Measurements from ENCODE around the gene PRAME. TPM values are rescaled to one million over a fixed set of nuclear protein-coding genes. Genes with fewer than 3 reads are reported as not detected.
"Not testable (repeated sequence)": the region's sequence is repeated elsewhere in the genome, so short reads cannot be mapped to it uniquely, and the experiment has no call there.

Gene PRAME
- total and polyA plus RNA-seq, 4 donors, result not detected

- DNase-seq, result no peak
- no peak overlapping the region for H3K27ac ChIP-seq (ENCODE audit: low read depth in 1 of 2, low read length in 2 of 2)
- no peak for ATAC-seq (ENCODE audit: low FRiP score)
- 83 to 86% methylated on average over 6 of the region's 6 CpGs for WGBS, 2 donors
- H3K4me1 ChIP-seq (ENCODE audit: control insufficient read depth in 1 of 2, insufficient read depth in 2 of 2, low read length in 2 of 2), result no peaks in the 10 kb centered on the region
- no peaks in the 10 kb centered on the region for H3K36me3 ChIP-seq (ENCODE audit: control insufficient read depth in 1 of 2, insufficient read depth in 2 of 2, low read length in 1 of 2)
- H3K4me3 ChIP-seq (ENCODE audit: low read length in 2 of 2), result no peak overlapping the region
- no peaks in the 10 kb centered on the region for H3K9me3 ChIP-seq (ENCODE audit: control insufficient read depth, low read length)
- H3K27me3 ChIP-seq (ENCODE audit: control insufficient read depth in 1 of 2, insufficient read depth in 2 of 2, low read length in 1 of 2), result no peaks in the 10 kb centered on the region
- intact Hi-C loops (cut with DNase I), result no loop called here
These were observed 35.6 kb downstream of the PRAME start for GRCh38 chr22:22523494-22523893.

- intact Hi-C loops (cut with DNase I), result no loop called here
- 83 to 84% methylated on average over 8 of the region's 8 CpGs for WGBS, 2 donors
- no peak for DNase-seq
These were observed 37.4 kb downstream of the PRAME start for GRCh38 chr22:22521631-22522030.

GRCh38 chr22:22520667-22521602 lies 38.1 kb downstream of the PRAME start:
- no peak for DNase-seq
- ATAC-seq (ENCODE audit: low FRiP score), result no peak
- Histone ChIP-seq H3K4me3 (ENCODE audit: low read length in 2 of 2) (no peak overlapping the region), H3K27ac (ENCODE audit: low read depth in 1 of 2, low read length in 2 of 2) (no peak overlapping the region), H3K4me1 (ENCODE audit: control insufficient read depth in 1 of 2, insufficient read depth in 2 of 2, low read length in 2 of 2) (no peaks in the 10 kb centered on the region), H3K9me3 (ENCODE audit: control insufficient read depth, low read length) (no peaks in the 10 kb centered on the region), H3K27me3 (ENCODE audit: control insufficient read depth in 1 of 2, insufficient read depth in 2 of 2, low read length in 1 of 2) (no peaks in the 10 kb centered on the region), H3K36me3 (ENCODE audit: control insufficient read depth in 1 of 2, insufficient read depth in 2 of 2, low read length in 1 of 2) (no peaks in the 10 kb centered on the region)
- 81 to 82% methylated on average over 12 of the region's 12 CpGs for WGBS, 2 donors
- intact Hi-C loops (cut with DNase I), result no loop called here

More at GRCh38 chr22:22521631-22522030, 37.4 kb downstream of the PRAME start:
- no peaks in the 10 kb centered on the region for H3K27me3 ChIP-seq (ENCODE audit: control insufficient read depth in 1 of 2, insufficient read depth in 2 of 2, low read length in 1 of 2)
- no peak overlapping the region for H3K4me3 ChIP-seq (ENCODE audit: low read length in 2 of 2)
- no peak overlapping the region for H3K27ac ChIP-seq (ENCODE audit: low read depth in 1 of 2, low read length in 2 of 2)
- H3K9me3 ChIP-seq (ENCODE audit: control insufficient read depth, low read length), result no peaks in the 10 kb centered on the region
- ATAC-seq (ENCODE audit: low FRiP score), result no peak
- H3K36me3 ChIP-seq (ENCODE audit: control insufficient read depth in 1 of 2, insufficient read depth in 2 of 2, low read length in 1 of 2), result no peaks in the 10 kb centered on the region
- no peaks in the 10 kb centered on the region for H3K4me1 ChIP-seq (ENCODE audit: control insufficient read depth in 1 of 2, insufficient read depth in 2 of 2, low read length in 2 of 2)

GRCh38 chr22:22520020-22520656 lies 38.9 kb downstream of the PRAME start, which contains the start of gene ZNF280A:
Gene ZNF280A, minus strand, starts transcription at chr22:22520270. Its CDS starts 4,640 bp downstream, at chr22:22515630.
- no peaks in the 10 kb centered on the region for H3K4me1 ChIP-seq (ENCODE audit: control insufficient read depth in 1 of 2, insufficient read depth in 2 of 2, low read length in 2 of 2)
- H3K9me3 ChIP-seq (ENCODE audit: control insufficient read depth, low read length), result no peaks in the 10 kb centered on the region
- no peaks in the 10 kb centered on the region for H3K27me3 ChIP-seq (ENCODE audit: control insufficient read depth in 1 of 2, insufficient read depth in 2 of 2, low read length in 1 of 2)
- intact Hi-C loops (cut with DNase I), result no loop called here
- no peaks in the 10 kb centered on the region for H3K36me3 ChIP-seq (ENCODE audit: control insufficient read depth in 1 of 2, insufficient read depth in 2 of 2, low read length in 1 of 2)
- H3K27ac ChIP-seq (ENCODE audit: low read depth in 1 of 2, low read length in 2 of 2), result no peak within 1 kb of the TSS
- no peak for ATAC-seq (ENCODE audit: low FRiP score)
- 66 to 70% methylated on average over 12 of the region's 12 CpGs for WGBS, 2 donors
- DNase-seq, result no peak
- no peak within 1 kb of the TSS for H3K4me3 ChIP-seq (ENCODE audit: low read length in 2 of 2)

- Histone ChIP-seq H3K36me3 (ENCODE audit: control insufficient read depth in 1 of 2, insufficient read depth in 2 of 2, low read length in 1 of 2) (no peaks in the 10 kb centered on the region), H3K9me3 (ENCODE audit: control insufficient read depth, low read length) (no peaks in the 10 kb centered on the region), H3K27me3 (ENCODE audit: control insufficient read depth in 1 of 2, insufficient read depth in 2 of 2, low read length in 1 of 2) (peaks cover 0 to 4% of the 10 kb centered on the region in 2 donors), H3K27ac (ENCODE audit: low read depth in 1 of 2, low read length in 2 of 2) (no peak overlapping the region), H3K4me1 (ENCODE audit: control insufficient read depth in 1 of 2, insufficient read depth in 2 of 2, low read length in 2 of 2) (no peaks in the 10 kb centered on the region), H3K4me3 (ENCODE audit: low read length in 2 of 2) (no peak overlapping the region)
- ATAC-seq (ENCODE audit: low FRiP score) (no peak), DNase-seq (no peak)
- intact Hi-C loops (cut with DNase I), result no loop called here
- WGBS, 2 donors, result 42% methylated on average over 5 of the region's 5 CpGs
These were observed 39.5 kb downstream of the PRAME start for GRCh38 chr22:22519591-22519990.

- no peak for ATAC-seq (ENCODE audit: low FRiP score)
- WGBS, 2 donors, result 66% methylated on average over 4 of the region's 4 CpGs
- H3K36me3 ChIP-seq (ENCODE audit: control insufficient read depth in 1 of 2, insufficient read depth in 2 of 2, low read length in 1 of 2), result no peaks in the 10 kb centered on the region
- no peaks in the 10 kb centered on the region for H3K9me3 ChIP-seq (ENCODE audit: control insufficient read depth, low read length)
- intact Hi-C loops (cut with DNase I), result no loop called here
- H3K27me3 ChIP-seq (ENCODE audit: control insufficient read depth in 1 of 2, insufficient read depth in 2 of 2, low read length in 1 of 2), result peaks cover 0 to 4% of the 10 kb centered on the region in 2 donors
- no peak for DNase-seq
- H3K4me1 ChIP-seq (ENCODE audit: control insufficient read depth in 1 of 2, insufficient read depth in 2 of 2, low read length in 2 of 2), result no peaks in the 10 kb centered on the region
- no peak overlapping the region for H3K27ac ChIP-seq (ENCODE audit: low read depth in 1 of 2, low read length in 2 of 2)
- H3K4me3 ChIP-seq (ENCODE audit: low read length in 2 of 2), result no peak overlapping the region
These were observed 42.1 kb downstream of the PRAME start for GRCh38 chr22:22516992-22517391.

- H3K27me3 ChIP-seq (ENCODE audit: control insufficient read depth in 1 of 2, insufficient read depth in 2 of 2, low read length in 1 of 2), result peaks cover 0 to 4% of the 10 kb centered on the region in 2 donors
- H3K9me3 ChIP-seq (ENCODE audit: control insufficient read depth, low read length), result no peaks in the 10 kb centered on the region
- intact Hi-C loops (cut with DNase I), result no loop called here
- no peaks in the 10 kb centered on the region for H3K36me3 ChIP-seq (ENCODE audit: control insufficient read depth in 1 of 2, insufficient read depth in 2 of 2, low read length in 1 of 2)
- no peak overlapping the region for H3K4me3 ChIP-seq (ENCODE audit: low read length in 2 of 2)
- H3K4me1 ChIP-seq (ENCODE audit: control insufficient read depth in 1 of 2, insufficient read depth in 2 of 2, low read length in 2 of 2), result no peaks in the 10 kb centered on the region
- DNase-seq (no peak), ATAC-seq (ENCODE audit: low FRiP score) (no peak)
- no peak overlapping the region for H3K27ac ChIP-seq (ENCODE audit: low read depth in 1 of 2, low read length in 2 of 2)
These were observed 43.2 kb downstream of the PRAME start for GRCh38 chr22:22515890-22516289.

GRCh38 chr22:22514431-22514830 lies 44.6 kb downstream of the PRAME start:
- 46 to 50% methylated on average over 8 of the region's 8 CpGs for WGBS, 2 donors
- intact Hi-C loops (cut with DNase I); H3K36me3 ChIP-seq (ENCODE audit: control insufficient read depth in 1 of 2, insufficient read depth in 2 of 2, low read length in 1 of 2); ATAC-seq (ENCODE audit: low FRiP score); H3K4me1 ChIP-seq (ENCODE audit: control insufficient read depth in 1 of 2, insufficient read depth in 2 of 2, low read length in 2 of 2); DNase-seq; H3K9me3 ChIP-seq (ENCODE audit: control insufficient read depth, low read length); H3K27me3 ChIP-seq (ENCODE audit: control insufficient read depth in 1 of 2, insufficient read depth in 2 of 2, low read length in 1 of 2); H3K27ac ChIP-seq (ENCODE audit: low read depth in 1 of 2, low read length in 2 of 2); H3K4me3 ChIP-seq (ENCODE audit: low read length in 2 of 2): not testable (repeated sequence)

Measured in aorta (tissue), 5 donors.